ENCODE results near the gene SEC61A2.

DNA sequence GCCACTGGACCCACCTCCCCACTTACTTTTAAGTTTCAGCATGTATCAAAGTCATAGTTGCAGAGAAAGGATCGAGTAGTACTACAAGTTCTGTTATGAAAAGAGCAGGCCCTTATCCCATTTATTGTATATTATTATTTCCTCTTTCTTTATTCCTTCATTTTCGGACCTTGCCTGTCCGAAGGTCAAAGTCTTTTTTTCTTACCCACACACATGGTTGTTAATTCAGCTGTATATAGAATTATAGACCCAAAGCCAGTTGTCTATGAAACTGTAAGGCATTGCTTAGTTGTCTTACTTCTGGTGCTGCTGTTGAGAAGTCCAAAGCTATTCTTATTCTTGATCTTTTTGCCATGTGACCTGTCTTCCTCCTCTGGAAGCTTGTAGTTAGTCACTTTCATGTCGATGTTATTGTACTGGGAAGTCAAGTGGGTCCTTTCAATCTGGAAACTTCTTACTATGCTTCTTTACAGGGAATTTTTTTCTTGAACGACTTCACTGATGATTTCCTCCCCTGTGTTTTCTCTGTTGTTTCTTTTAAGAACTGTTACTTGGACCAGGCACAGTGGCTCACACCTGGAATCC, 57.9 kb downstream of the SEC61A2 start:
- TF ChIP-seq, protein P1, sequence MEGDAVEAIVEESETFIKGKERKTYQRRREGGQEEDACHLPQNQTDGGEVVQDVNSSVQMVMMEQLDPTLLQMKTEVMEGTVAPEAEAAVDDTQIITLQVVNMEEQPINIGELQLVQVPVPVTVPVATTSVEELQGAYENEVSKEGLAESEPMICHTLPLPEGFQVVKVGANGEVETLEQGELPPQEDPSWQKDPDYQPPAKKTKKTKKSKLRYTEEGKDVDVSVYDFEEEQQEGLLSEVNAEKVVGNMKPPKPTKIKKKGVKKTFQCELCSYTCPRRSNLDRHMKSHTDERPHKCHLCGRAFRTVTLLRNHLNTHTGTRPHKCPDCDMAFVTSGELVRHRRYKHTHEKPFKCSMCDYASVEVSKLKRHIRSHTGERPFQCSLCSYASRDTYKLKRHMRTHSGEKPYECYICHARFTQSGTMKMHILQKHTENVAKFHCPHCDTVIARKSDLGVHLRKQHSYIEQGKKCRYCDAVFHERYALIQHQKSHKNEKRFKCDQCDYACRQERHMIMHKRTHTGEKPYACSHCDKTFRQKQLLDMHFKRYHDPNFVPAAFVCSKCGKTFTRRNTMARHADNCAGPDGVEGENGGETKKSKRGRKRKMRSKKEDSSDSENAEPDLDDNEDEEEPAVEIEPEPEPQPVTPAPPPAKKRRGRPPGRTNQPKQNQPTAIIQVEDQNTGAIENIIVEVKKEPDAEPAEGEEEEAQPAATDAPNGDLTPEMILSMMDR (IDR thresholded peaks at IDR 0.05) = no peak
- TF ChIP-seq POLR2AphosphoS5 (IDR thresholded peaks at IDR 0.05) = no peak

Data from upper lobe of left lung (tissue), 4 donors.